HEK293 (cell line): Measurements from ENCODE around the gene ERCC6.

ENCODE experiments used
- BCL11A ChIP-seq: fragments of 450-650 bp; formaldehyde crosslinking; IDR thresholded peaks from 2 replicates; pipeline ENCODE4 v1.5.1; 2016; ENCODE audit warnings: low read depth, missing biosample characterization, missing genetic modification characterization
- ZNF19 ChIP-seq: fragments of 450-650 bp; formaldehyde crosslinking; IDR thresholded peaks from 2 replicates; pipeline ENCODE4; 2016; ENCODE audit warnings: missing biosample characterization, missing genetic modification characterization, low read depth
- ZNF335 ChIP-seq: fragments of 450-650 bp; formaldehyde crosslinking; conservative IDR thresholded peaks from 2 replicates; pipeline ENCODE4 v1.5.1; 2016; ENCODE audit warnings: missing biosample characterization, missing genetic modification characterization
- ZNF350 ChIP-seq: fragments of 450-650 bp; formaldehyde crosslinking; IDR thresholded peaks from 2 replicates; pipeline ENCODE4 v1.5.0; 2017; ENCODE audit warnings: missing biosample characterization, mild to moderate bottlenecking, missing genetic modification characterization
- ZNF48 ChIP-seq: fragments of 450-650 bp; formaldehyde crosslinking; IDR thresholded peaks from 2 replicates; pipeline ENCODE4 v1.5.1; 2016; ENCODE audit warnings: missing biosample characterization, missing genetic modification characterization
- ZNF768 ChIP-seq: fragments of 450-650 bp; formaldehyde crosslinking; IDR thresholded peaks from 2 replicates; pipeline ENCODE4 v1.5.1; 2018; ENCODE audit warnings: missing biosample characterization, mild to moderate bottlenecking, missing genetic modification characterization
- TF ChIP-seq, protein P1 (sequence below): fragments of 450-650 bp; formaldehyde crosslinking; IDR thresholded peaks from 2 replicates; pipeline ENCODE4 v1.5.1; 2016; ENCODE audit warnings: missing biosample characterization, missing genetic modification characterization
- TF ChIP-seq, protein P2 (sequence below): fragments of 450-650 bp; formaldehyde crosslinking; IDR thresholded peaks from 2 replicates; pipeline ENCODE4 v1.5.1; 2016; ENCODE audit warnings: missing biosample characterization, missing genetic modification characterization, low read depth

DNA sequence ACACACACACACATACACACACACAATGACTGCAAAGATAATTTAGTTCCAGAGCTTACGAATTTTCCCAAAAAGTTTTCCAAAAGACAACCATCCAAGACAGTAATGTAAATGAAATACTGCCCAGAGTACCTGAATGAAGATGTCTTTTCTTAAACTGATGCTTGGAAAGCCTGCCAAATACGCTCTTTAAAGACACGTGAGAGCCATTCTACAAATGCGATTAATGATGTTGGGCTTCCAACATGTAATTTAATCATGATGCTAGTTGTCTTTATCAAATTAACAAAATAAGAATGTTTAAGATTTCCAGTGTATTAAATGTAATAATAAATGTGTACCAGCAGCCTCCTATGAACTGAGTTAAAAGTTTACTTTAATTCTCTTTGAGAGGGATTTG lies 11.1 kb downstream of the ERCC6 start:
- TF ChIP-seq, protein P1, sequence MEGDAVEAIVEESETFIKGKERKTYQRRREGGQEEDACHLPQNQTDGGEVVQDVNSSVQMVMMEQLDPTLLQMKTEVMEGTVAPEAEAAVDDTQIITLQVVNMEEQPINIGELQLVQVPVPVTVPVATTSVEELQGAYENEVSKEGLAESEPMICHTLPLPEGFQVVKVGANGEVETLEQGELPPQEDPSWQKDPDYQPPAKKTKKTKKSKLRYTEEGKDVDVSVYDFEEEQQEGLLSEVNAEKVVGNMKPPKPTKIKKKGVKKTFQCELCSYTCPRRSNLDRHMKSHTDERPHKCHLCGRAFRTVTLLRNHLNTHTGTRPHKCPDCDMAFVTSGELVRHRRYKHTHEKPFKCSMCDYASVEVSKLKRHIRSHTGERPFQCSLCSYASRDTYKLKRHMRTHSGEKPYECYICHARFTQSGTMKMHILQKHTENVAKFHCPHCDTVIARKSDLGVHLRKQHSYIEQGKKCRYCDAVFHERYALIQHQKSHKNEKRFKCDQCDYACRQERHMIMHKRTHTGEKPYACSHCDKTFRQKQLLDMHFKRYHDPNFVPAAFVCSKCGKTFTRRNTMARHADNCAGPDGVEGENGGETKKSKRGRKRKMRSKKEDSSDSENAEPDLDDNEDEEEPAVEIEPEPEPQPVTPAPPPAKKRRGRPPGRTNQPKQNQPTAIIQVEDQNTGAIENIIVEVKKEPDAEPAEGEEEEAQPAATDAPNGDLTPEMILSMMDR: no peak
- TF ChIP-seq ZNF48 (tag by site-specific recombination) (no peak), ZNF19 (tag by site-specific recombination) (no peak), BCL11A (tag by site-specific recombination) (no peak), ZNF350 (tag by site-specific recombination) (no peak), ZNF335 (no peak), ZNF768 (tag by site-specific recombination) (no peak)
- TF ChIP-seq, protein P2, sequence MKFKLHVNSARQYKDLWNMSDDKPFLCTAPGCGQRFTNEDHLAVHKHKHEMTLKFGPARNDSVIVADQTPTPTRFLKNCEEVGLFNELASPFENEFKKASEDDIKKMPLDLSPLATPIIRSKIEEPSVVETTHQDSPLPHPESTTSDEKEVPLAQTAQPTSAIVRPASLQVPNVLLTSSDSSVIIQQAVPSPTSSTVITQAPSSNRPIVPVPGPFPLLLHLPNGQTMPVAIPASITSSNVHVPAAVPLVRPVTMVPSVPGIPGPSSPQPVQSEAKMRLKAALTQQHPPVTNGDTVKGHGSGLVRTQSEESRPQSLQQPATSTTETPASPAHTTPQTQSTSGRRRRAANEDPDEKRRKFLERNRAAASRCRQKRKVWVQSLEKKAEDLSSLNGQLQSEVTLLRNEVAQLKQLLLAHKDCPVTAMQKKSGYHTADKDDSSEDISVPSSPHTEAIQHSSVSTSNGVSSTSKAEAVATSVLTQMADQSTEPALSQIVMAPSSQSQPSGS: no peak
